Upper lobe of right lung (tissue), 1 donor: Measurements from ENCODE around the gene SNTG2. TPM values are rescaled to one million over a fixed set of nuclear protein-coding genes. Genes with fewer than 3 reads are reported as not detected.

ENCODE experiments used
- ATAC-seq: fragments of 200-7000 bp; cut with Tn5 transposase; one replicate; pipeline ENCODE4 v1.9.1; 2020; ENCODE audit warnings: mild to moderate bottlenecking, moderate library complexity
- DNase-seq: peaks from one replicate; pipeline ENCODE4 v3.0.0-alpha.2; 2020
- H3K27ac ChIP-seq: fragments of 200-600 bp; one replicate; pipeline ENCODE4 v1.8.0; 2022
- H3K27me3 ChIP-seq: fragments of 200-600 bp; one replicate; pipeline ENCODE4 v1.8.0; 2022; ENCODE audit warnings: mild to moderate bottlenecking
- H3K36me3 ChIP-seq: fragments of 200-600 bp; one replicate; pipeline ENCODE4 v1.8.0; 2022
- H3K4me1 ChIP-seq: fragments of 200-600 bp; one replicate; pipeline ENCODE4 v1.8.0; 2022
- H3K4me3 ChIP-seq: fragments of 200-600 bp; one replicate; pipeline ENCODE4 v1.8.0; 2022; ENCODE audit warnings: mild to moderate bottlenecking
- H3K9me3 ChIP-seq: fragments of 200-600 bp; one replicate; pipeline ENCODE4 v1.8.0; 2022
- CTCF ChIP-seq: fragments of 200-600 bp; IDR thresholded peaks from one replicate; pipeline ENCODE4 v1.8.0; 2022; ENCODE audit warnings: antibody characterized with exemption
- intact Hi-C: fragments of 100-400 bp; cut with DNase I; formaldehyde crosslinking; loops from one replicate; pipeline ENCODE4 v1.11.0; 2022
- total RNA-seq: library from RNA; stranded (reverse); fragmentation: NEBNext Ultra II Directional; extraction: Animal tissue kit (Norgen Biotek cat#: 25700); gene quantifications from one replicate; pipeline ENCODE4 v1.2.1, GENCODE V29; 2021
- donor health status: DM: no; HTN: yes; CAD: no; lungs with severe emphysema.

Gene SNTG2
- total RNA-seq, 1 donor from 2014 or later: 3.6 TPM

- Histone ChIP-seq H3K36me3 (no peaks in the 10 kb centered on the region), H3K27ac (no peak overlapping the region), H3K27me3 (no peaks in the 10 kb centered on the region), H3K4me3 (no peak overlapping the region), H3K9me3 (no peaks in the 10 kb centered on the region), H3K4me1 (no peaks in the 10 kb centered on the region)
- intact Hi-C loops: no loop called here
- TF ChIP-seq CTCF: no peak
- ATAC-seq (no peak), DNase-seq (no peak)
Measured at GRCh38 chr2:1309507-1309906, 358.9 kb downstream of the SNTG2 start.

GRCh38 chr2:1310202-1310601 lies 359.6 kb downstream of the SNTG2 start:
- DNase-seq: no peak
- Histone ChIP-seq H3K27me3 (no peaks in the 10 kb centered on the region), H3K4me1 (no peaks in the 10 kb centered on the region), H3K4me3 (no peak overlapping the region), H3K27ac (no peak overlapping the region), H3K36me3 (no peaks in the 10 kb centered on the region), H3K9me3 (no peaks in the 10 kb centered on the region)
- TF ChIP-seq CTCF: no peak
- intact Hi-C loops: no loop called here
- ATAC-seq: no peak

- no peaks in the 10 kb centered on the region for H3K9me3 ChIP-seq
- TF ChIP-seq CTCF: no peak
- no peak overlapping the region for H3K27ac ChIP-seq
- H3K27me3 ChIP-seq: no peaks in the 10 kb centered on the region
- H3K4me1 ChIP-seq: no peaks in the 10 kb centered on the region
- intact Hi-C loops: no loop called here
- ATAC-seq (no peak), DNase-seq (no peak)
- H3K36me3 ChIP-seq: no peaks in the 10 kb centered on the region
- no peak overlapping the region for H3K4me3 ChIP-seq
Measured at GRCh38 chr2:1310866-1311265, 360.2 kb downstream of the SNTG2 start.

DNA sequence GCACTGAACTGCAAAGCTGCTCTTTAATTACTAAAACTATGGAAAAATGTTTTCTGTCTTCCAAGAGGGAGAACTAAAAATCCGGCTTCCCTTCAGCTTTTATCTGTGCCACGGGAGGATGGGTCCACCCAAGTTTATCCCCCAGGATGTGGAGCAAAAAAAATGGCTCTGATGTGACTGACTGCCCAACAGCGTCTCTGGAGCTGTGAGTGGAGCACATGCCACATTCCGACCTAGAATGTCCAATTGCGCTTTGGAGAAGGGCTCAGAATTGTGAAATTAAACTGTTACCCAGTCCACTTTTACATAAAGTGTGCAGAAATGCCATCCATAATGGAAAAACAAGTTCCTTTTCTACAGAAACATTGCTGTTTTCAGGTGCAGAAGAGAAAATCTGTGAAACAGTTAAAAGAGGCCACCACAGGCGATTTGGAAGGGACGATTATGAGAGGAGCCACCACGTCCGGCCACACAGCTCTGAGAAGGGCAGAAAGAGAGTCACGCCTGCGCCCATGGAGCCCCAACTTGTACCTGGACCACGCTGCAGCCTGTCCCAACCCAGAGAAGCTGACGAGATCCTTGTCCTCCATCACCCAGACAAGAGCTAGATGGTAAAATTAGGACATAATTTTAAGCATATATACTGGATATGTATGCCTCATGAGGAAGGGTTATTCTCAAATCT lies 362.7 kb downstream of the SNTG2 start:
- ATAC-seq (no peak), DNase-seq (no peak)
- no peak overlapping the region for H3K27ac ChIP-seq
- no peaks in the 10 kb centered on the region for H3K4me1 ChIP-seq
- no peak overlapping the region for H3K4me3 ChIP-seq
- TF ChIP-seq CTCF: no peak
- no peaks in the 10 kb centered on the region for H3K9me3 ChIP-seq
- H3K36me3 ChIP-seq: no peaks in the 10 kb centered on the region
- no peaks in the 10 kb centered on the region for H3K27me3 ChIP-seq
- intact Hi-C loops: no loop called here

GRCh38 chr2:1314254-1314653 lies 363.6 kb downstream of the SNTG2 start:
- DNase-seq (no peak), ATAC-seq (no peak)
- intact Hi-C loops: no loop called here
- no peaks in the 10 kb centered on the region for H3K27me3 ChIP-seq
- H3K27ac ChIP-seq: no peak overlapping the region
- no peaks in the 10 kb centered on the region for H3K9me3 ChIP-seq
- no peaks in the 10 kb centered on the region for H3K4me1 ChIP-seq
- H3K4me3 ChIP-seq: no peak overlapping the region
- no peak for TF ChIP-seq CTCF
- H3K36me3 ChIP-seq: no peaks in the 10 kb centered on the region
